Endothelial cell of hepatic sinusoid (primary cell): ENCODE measurements around the gene TMEM132A.
"Not testable (repeated sequence)": the region's sequence is repeated elsewhere in the genome, so short reads cannot be mapped to it uniquely, and the experiment has no call there.

Experiments
- in situ Hi-C: cut with HindIII; loops from 2 replicates; pipeline ENCODE4 v1.10.0; 2017; ENCODE audit warnings: low sequenced_read_pairs

The TMEM132A gene

DNA sequence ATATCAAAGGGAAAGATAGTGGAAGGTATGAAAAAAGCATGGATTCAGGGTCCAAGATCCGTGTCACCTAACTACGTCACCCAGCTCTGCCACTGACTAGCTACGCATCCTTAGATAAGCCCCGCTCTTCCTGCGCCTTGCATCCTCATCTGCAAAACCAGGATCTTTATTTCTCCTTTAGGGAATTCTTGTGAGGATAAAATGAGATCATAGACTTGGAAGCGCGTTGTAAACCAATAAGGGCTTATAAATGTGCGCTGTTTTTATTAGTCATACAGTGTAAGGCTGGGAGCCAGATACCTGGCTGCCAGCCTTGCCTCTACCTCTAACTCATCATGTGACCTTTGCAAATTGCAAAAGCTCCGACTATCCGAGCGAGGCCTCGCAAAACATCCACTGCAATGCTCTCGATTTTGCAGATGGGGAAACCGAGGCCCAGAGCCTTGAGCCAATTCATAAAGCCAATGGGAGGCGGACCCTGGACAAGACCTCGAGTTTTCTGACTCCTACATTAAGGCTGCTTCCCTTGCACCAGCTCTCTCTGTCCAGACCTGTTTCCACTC, 18.6 kb upstream of the TMEM132A start:
- in situ Hi-C loops = no loop called here

DNA sequence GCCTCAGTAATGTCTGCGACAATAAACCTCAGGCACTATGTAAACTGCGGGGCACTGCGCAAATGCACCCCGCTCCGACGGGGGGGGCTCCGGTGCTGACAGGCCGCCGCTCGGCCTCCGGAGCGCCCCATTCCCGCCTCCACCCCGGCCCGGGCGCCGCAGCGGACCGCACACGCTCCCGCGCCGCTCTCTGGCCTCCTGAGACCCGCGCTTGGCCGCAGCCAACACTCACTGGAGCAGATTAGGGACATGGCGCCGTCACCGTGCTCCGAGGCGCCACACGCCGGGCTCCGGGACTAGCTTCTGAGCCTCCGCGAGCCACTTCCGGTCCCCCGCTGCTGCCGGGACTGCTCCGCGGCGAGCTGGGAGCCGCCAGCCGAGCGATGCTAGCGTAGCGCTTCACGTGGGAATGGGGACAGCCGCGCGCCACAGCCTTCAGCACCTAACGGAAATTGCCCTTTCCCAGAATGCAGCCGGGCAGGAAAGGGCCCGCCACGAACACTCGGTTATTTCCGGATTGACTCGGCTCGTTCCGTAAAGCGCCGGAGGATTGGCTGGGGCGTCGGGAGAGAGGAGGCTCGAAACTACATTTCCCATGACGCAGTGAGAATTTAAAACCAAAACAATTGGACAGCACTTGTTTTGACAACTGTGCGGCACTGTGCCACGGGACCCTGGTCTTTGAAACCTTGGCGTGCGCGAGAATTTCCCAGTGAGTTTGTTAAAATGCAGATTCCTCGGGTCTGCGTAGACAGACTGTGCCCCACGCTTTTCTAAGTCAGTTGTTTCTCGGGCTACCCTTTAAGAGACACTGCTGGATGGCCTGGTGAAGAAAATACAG, 17.9 kb upstream of the TMEM132A start, which contains the start of gene PRPF19:
Gene PRPF19, minus strand, starts transcription at position 454 of the 841 bp plus-strand sequence. Its CDS starts 203 bp downstream, at position 251.
- in situ Hi-C loops = no loop called here

DNA sequence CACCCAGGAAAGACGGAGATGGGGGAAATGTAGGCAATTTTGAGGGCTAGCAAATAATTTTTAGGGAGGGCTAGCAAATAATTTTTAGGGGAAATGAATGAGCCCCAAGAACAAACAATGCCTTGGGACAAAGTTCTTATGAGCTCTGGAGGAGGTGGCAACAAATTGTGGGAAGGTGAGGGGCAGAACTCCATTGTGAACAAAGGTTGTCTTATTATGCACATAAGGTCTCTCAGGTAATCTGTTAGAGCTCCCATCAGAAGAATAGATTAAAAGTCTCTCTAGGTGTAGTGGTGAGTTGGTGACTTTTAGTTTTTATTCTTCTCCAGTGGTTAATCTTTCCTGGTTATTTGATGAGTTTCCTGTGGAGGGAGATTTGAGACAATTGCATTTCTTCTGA, 15.5 kb upstream of the TMEM132A start:
- in situ Hi-C loops = no loop called here

DNA sequence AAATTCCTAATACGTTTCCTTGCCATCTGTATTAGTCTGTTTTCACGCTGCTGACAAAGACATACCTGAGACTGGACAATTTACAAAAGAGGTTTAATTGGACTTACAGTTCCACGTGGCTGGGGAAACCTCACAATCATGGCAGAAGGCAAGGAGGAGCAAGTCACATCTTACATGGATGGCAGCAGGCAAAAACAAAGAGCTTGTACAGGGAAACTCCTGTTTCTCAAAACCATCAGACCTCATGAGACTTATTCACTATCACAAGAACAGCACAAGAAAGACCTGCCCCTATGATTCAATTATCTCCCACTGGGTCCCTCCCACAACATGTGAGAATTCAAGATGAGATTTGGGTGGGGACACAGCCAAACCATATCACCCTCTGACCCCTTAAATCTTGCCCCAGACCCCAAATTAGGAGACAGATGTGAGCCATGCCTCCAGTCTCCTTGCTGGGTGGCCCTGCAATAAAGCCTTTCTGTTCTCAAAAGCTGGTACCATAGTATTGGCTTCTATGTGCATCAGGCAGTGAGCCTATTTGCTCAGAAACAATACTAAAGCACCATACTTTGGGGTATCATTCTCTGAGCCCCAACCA, 14.5 kb upstream of the TMEM132A start:
- in situ Hi-C loops = not testable (repeated sequence)

- in situ Hi-C loops = no loop called here
Measured at GRCh38 chr11:60910281-60910687, 14.0 kb upstream of the TMEM132A start.

DNA sequence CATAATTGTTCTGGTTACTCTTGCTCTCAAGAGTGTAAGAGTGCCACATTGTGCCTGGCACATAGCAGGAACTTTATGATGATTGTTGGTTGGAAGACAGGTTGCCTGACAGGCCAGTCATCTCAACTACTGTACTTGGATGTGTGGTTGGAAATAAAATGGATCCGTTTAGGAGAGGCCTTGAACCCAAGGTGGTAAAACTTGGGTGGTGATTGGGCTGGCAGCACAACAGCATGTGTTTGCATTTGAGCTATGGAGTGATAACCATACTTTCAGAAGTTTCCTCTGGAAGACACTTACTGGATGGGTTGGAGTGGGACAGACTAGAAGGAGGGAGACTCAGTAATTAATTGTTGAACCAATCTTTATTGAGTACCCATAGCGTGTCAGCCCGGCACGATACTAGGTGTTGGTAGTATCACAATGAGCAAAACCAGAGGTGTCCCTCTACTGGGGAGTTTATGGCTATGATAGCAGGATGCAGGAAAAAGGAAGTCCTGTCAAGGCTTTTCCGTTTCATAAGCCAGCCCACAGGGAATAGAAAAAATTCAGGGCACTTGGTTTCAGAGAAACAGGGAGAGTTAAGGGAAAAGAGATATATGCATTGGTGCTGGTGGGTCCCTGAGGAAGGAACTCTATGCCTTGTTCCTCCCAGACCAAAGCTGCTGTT, 13.4 kb upstream of the TMEM132A start:
- in situ Hi-C loops = no loop called here

GRCh38 chr11:60912223-60912850, 11.9 kb upstream of the TMEM132A start:
- in situ Hi-C loops = no loop called here

- in situ Hi-C loops = no loop called here
Measured at GRCh38 chr11:60912851-60913528, 11.3 kb upstream of the TMEM132A start.

DNA sequence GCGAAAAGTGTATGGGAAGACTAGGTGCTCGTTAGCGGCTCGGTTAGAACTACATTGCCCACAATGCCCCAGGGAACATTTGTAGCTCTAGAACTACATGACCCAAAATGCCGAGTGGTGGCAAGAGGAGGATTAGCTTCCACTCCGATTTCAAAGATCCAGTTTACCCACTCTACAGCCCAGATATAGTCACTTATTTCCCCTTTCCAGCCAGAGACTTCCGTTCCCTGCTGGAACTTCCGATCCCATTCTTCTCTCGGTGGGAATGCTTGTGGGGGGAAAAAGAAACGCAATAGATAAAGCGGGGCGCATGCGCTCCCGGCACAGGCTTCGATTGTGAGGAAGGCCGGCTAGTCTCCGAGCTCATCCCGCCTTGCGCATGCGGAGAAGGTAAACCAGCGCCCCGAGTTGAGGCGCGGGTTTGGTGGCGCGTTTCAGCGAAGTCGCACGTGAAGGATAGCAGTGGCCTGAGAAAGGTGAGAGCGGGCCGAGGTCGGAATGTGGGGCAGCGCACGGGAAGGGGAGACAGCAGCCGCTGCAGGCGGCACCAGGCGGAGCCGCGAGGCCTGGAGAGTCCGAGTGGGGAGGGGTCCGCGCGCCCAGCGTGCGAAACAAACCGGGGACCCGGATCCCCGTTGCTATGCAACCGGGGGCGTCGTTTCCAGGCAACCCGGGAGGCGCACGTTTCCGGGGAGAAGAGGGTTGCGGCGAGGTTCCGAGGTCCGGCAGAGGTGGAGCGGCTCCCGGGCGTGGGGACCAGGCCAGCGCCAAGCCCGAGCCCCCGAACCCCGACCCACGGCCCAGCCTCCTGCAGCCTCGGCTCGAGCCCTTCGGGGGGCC, 10.2 kb upstream of the TMEM132A start, which contains the start of gene TMEM109:
Gene TMEM109, plus strand, starts transcription at position 366 of the 840 bp plus-strand sequence. CDS start 5,536 bp downstream, outside the sequence.
- in situ Hi-C loops = no loop called here

DNA sequence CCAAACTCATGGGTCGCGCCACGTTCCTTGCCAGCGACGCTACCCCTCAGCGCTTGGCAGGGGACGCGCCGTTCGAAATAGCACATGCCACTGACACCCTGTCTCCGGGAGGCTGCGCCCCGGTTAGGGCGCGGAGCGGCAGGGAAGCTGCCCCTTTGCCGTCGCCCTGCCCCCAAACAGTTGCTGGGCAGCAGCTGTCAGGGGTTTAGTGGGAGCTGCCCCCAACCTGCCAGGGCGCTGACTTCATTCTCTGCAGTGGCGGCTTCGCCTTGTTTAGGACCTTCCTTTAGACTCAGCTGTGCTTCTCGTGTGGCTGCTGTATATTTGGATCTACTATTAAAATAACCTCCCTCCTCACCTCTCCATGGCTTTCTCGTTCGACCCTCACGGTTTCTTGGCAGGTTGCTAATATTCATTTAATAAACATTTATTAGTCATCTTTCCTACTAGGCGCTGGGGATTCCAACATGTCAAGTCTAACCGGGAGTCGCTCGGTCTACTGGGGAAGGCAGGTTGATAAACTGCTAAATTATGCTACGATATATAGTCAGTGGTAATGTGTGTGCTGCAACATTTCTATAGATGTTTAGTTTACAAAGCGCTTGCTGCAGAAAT, 9.5 kb upstream of the TMEM132A start:
- in situ Hi-C loops = no loop called here

DNA sequence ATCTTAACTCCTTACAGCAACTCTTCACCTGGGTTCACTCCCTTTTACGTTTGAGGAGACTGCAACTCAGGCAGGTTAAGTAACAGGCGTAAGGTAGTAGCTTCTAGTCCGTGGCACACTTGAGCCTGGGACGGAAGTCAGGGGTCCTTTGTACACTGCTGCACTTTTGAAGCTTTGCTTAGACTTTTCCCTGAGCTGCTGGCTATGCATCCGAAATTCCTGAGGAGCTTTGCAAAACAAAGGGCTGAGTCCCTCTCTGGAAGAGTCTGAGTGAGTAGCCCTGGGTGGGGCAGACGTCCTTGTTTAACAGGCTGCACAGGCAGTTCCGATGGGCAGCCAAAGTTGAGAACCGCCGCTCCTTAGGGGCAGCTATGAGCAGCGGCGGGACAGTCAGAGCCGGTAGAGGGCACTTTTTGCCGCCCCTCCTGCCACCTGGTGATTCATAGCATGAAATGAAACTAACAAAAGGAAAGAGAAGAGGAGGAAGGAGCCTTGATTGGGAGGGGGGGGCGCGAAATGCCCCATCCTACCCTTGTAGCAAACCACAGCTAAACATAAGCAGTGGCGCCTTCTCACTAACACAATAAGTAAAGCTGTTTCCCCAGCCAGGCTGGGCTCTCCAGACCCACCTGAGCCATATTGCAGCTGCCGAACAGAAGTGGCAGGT, 8.9 kb upstream of the TMEM132A start:
- in situ Hi-C loops = no loop called here

- in situ Hi-C loops = no loop called here
Measured at GRCh38 chr11:60916669-60917206, 7.5 kb upstream of the TMEM132A start.

- in situ Hi-C loops = no loop called here
Measured at GRCh38 chr11:60917267-60917666, 7.0 kb upstream of the TMEM132A start.

DNA sequence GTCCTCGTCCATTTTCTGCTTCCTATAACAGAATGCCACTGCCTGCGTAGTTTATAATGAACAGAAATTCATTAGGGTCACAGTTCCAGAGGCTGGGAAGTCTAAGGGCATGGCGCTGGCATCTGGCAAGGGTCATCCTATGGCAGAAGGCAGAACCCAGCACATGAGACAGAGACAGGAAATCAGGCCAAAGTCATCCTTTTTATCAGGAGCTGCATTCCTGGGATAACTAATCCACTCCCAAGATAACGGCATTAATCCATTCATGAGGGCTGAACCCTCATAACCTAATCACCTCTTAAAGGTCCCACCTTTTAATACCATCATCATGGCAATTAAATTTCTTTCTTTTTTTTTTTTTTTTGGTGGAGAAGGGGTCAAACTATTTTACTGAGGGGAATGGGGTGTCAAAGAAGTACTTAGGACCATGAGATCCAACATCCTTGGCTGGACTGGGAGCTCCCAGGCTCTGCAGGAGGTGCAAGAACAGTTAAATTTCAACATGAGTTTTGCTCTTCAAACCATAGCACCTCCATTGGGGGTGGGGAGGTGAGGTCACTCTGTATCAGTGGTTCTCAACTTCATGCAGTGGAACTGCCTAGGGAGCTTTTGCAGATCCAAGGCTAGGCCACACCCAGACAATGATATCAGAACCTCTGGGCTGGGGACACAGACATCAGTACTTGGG, 5.9 kb upstream of the TMEM132A start:
- in situ Hi-C loops = no loop called here

DNA sequence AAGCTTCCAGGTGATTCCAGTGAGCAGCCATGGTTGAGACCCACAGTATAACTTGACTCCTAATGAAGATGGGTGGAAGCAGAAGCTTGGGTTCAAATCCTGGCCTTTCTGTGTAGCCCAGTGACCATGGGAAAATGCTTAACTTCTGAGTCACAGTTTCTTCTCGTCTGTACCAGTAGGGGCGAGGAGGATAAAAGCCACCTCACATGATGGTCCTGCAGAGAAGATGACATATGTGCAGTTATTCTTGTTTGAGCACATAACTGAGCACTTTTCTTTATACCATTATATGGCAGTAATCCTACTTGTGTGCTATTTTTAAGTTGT, 5.4 kb upstream of the TMEM132A start:
- in situ Hi-C loops = no loop called here

GRCh38 chr11:60919320-60919719, 4.9 kb upstream of the TMEM132A start:
- in situ Hi-C loops = no loop called here

DNA sequence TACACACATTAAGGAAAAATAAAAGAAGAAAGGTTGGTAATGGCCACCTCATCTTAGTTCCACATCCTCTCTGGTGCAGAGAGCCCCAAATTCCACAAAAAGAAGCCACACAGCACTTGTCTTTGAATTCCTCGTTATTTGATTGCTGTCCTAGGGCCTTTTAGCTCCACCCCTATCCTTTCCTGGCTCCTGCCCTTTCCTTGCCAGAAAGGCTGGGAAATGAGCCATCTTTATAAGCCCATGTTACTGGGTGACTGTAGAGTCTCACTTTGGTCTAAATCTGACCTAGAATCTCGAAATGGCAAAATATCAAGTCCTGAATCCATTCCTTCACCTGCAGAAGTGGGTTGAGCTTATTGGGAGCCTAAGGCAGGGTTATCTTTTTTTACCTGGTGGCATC, 4.3 kb upstream of the TMEM132A start:
- in situ Hi-C loops = no loop called here

GRCh38 chr11:60921259-60921658, 3.0 kb upstream of the TMEM132A start:
- in situ Hi-C loops = no loop called here
